CD4-positive, alpha-beta T cell (primary cell): ENCODE measurements around the gene MET. TPM values are rescaled to one million over a fixed set of nuclear protein-coding genes. Genes with fewer than 3 reads are reported as not detected.

Experiments
- ATAC-seq: fragments of 200-7000 bp; cut with Tn5 transposase; one replicate; pipeline ENCODE4 v1.10.0; 2022; ENCODE audit warnings: mild to moderate bottlenecking; ENCODE audit not compliant: poor library complexity
- CTCF ChIA-PET: fragments of 350-600 bp; sonication (Branson Sonifier 250); formaldehyde crosslinking; loops from one replicate; lab custom pipeline; 2021; ENCODE audit warnings: antibody characterized with exemption, inconsistent platforms; lab: Charles Lee
- POLR2A ChIA-PET: fragments of 350-600 bp; sonication (Branson Sonifier 250); formaldehyde crosslinking; loops from one replicate; lab custom pipeline; 2021; ENCODE audit warnings: antibody characterized with exemption, inconsistent platforms; lab: Charles Lee
- DNase-seq, 14 experiments: peaks; one replicate each; pipeline ENCODE4 v3.0.0-alpha.2; 2013 to 2020; ENCODE audit warnings: mixed read lengths in 2 of 14
- H3K27ac ChIP-seq, 2 donors: one replicate each; pipeline versions ENCODE4 v1.5.1 to v1.7.0; 2013; ENCODE audit warnings: low read length in 2 of 2, low read depth in 1 of 2, mild to moderate bottlenecking in 1 of 2
- H3K27me3 ChIP-seq, 2 experiments: 1 replicate in 1 of 2; 2 replicates in 1 of 2; pipeline versions ENCODE4 v1.6.1 to v1.7.0; 2013; ENCODE audit warnings: low read length in 2 of 2, control low read depth in 1 of 2, mild to moderate bottlenecking in 1 of 2, moderate library complexity in 1 of 2; ENCODE audit not compliant: insufficient read depth in 2 of 2, control insufficient read depth in 1 of 2
- H3K36me3 ChIP-seq: one replicate; pipeline ENCODE4 v1.6.1; 2013; ENCODE audit warnings: low read length, control low read depth; ENCODE audit not compliant: insufficient read depth
- H3K4me1 ChIP-seq: one replicate; pipeline ENCODE4 v1.6.1; 2013; ENCODE audit warnings: low read length, control low read depth; ENCODE audit not compliant: insufficient read depth
- H3K4me3 ChIP-seq: one replicate; pipeline ENCODE4 v1.5.1; 2013; ENCODE audit warnings: mild to moderate bottlenecking, low read length, moderate library complexity
- H3K9me3 ChIP-seq, 2 experiments: 1 replicate in 1 of 2; 2 replicates in 1 of 2; pipeline versions ENCODE4 v1.6.1 to v1.7.0; 2013; ENCODE audit warnings: low read length in 2 of 2, mild to moderate bottlenecking in 2 of 2, control low read depth in 1 of 2, moderate library complexity in 1 of 2; ENCODE audit not compliant: control insufficient read depth in 1 of 2, insufficient read depth in 1 of 2
- H3K27ac Mint-ChIP-seq: one replicate; pipeline ENCODE4 v1.8.0; 2020; ENCODE audit warnings: mixed read lengths
- H3K27me3 Mint-ChIP-seq: one replicate; pipeline ENCODE4 v1.8.0; 2021; ENCODE audit warnings: mixed read lengths
- H3K36me3 Mint-ChIP-seq: one replicate; pipeline ENCODE4 v1.8.0; 2021; ENCODE audit warnings: low read depth, mixed read lengths
- H3K4me1 Mint-ChIP-seq: one replicate; pipeline ENCODE4 v1.8.0; 2021; ENCODE audit warnings: low read depth, mixed read lengths
- H3K4me3 Mint-ChIP-seq: one replicate; pipeline ENCODE4 v1.8.0; 2020; ENCODE audit warnings: mild to moderate bottlenecking, mixed read lengths
- H3K9me3 Mint-ChIP-seq: one replicate; pipeline ENCODE4 v1.8.0; 2020; ENCODE audit warnings: mixed read lengths
- intact Hi-C, 2 experiments: fragments of 100-400 bp; cut with DNase I in 1 of 2; cut with micrococcal nuclease in 1 of 2; formaldehyde crosslinking; loops; one replicate each; pipeline versions ENCODE4 v1.15.1 to v1.9.0; 2023 to 2025; cut with DNase I, micrococcal nuclease
- total RNA-seq, 174 experiments: library from RNA in 2 of 174; stranded (reverse) in 2 of 174; gene quantifications; one replicate each; pipeline ENCODE4 v1.2.3 and lab custom pipeline; 2021 to 2026
- TF ChIP-seq, protein P1 (sequence below): fragments of 200-600 bp; IDR thresholded peaks from one replicate; pipeline ENCODE4 v1.8.0; 2022; ENCODE audit warnings: antibody characterized with exemption, mild to moderate bottlenecking

The MET gene
- total RNA-seq, 2 experiments from 2014 or later, result 0.14 TPM; not detected in 1

DNA sequence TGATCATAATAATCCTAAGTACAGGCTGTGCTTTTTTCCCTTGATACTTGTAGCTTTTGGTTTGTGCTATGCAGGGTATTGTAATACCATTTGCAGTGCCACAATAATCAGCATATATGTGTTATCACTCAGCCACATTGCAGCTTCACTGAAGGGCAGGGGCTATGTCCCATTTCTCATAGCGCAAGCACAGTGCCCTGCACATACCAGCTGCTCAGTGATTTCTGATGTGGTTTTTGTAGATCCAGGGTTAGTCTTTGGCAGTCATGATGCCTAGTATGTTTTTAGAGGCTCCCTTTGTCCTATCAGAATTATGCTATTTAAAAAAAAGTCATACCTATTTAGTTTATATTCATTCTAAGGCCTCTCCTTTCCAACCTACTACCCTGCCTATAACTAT, 25.8 kb downstream of the MET start:
- no peak for DNase-seq
- H3K4me3 Mint-ChIP-seq, result no peak overlapping the region
- Histone ChIP-seq H3K4me3 (no peak overlapping the region), H3K36me3 (no peaks in the 10 kb centered on the region), H3K9me3 (no peaks in the 10 kb centered on the region), H3K27me3 (no peaks in the 10 kb centered on the region), H3K4me1 (no peaks in the 10 kb centered on the region), H3K27ac (no peak overlapping the region)
- POLR2A ChIA-PET, result no interaction called here
- H3K27ac Mint-ChIP-seq, result no peak overlapping the region
- no peak for ATAC-seq
- H3K9me3 Mint-ChIP-seq, result no peaks in the 10 kb centered on the region
- no peaks in the 10 kb centered on the region for H3K4me1 Mint-ChIP-seq
- H3K27me3 Mint-ChIP-seq, result peaks cover 25% of the 10 kb centered on the region
- CTCF ChIA-PET, result no interaction called here
- intact Hi-C loops, result no loop called here
- TF ChIP-seq, protein P1, sequence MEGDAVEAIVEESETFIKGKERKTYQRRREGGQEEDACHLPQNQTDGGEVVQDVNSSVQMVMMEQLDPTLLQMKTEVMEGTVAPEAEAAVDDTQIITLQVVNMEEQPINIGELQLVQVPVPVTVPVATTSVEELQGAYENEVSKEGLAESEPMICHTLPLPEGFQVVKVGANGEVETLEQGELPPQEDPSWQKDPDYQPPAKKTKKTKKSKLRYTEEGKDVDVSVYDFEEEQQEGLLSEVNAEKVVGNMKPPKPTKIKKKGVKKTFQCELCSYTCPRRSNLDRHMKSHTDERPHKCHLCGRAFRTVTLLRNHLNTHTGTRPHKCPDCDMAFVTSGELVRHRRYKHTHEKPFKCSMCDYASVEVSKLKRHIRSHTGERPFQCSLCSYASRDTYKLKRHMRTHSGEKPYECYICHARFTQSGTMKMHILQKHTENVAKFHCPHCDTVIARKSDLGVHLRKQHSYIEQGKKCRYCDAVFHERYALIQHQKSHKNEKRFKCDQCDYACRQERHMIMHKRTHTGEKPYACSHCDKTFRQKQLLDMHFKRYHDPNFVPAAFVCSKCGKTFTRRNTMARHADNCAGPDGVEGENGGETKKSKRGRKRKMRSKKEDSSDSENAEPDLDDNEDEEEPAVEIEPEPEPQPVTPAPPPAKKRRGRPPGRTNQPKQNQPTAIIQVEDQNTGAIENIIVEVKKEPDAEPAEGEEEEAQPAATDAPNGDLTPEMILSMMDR, result no peak
- H3K36me3 Mint-ChIP-seq, result no peaks in the 10 kb centered on the region

- Histone ChIP-seq H3K4me1 (no peaks in the 10 kb centered on the region), H3K27ac (no peak overlapping the region), H3K4me3 (no peak overlapping the region), H3K9me3 (no peaks in the 10 kb centered on the region), H3K36me3 (no peaks in the 10 kb centered on the region), H3K27me3 (no peaks in the 10 kb centered on the region)
- Mint-ChIP-seq H3K4me1 (no peaks in the 10 kb centered on the region), H3K27ac (no peak overlapping the region), H3K4me3 (no peak overlapping the region), H3K36me3 (no peaks in the 10 kb centered on the region), H3K27me3 (peaks cover 28% of the 10 kb centered on the region), H3K9me3 (no peaks in the 10 kb centered on the region)
- ChIA-PET POLR2A (no interaction called here), CTCF (no interaction called here)
- intact Hi-C loops, result no loop called here
- DNase-seq, result no peak
- no peak for ATAC-seq
- TF ChIP-seq, protein P1, result no peak
Measured at GRCh38 chr7:116698396-116698795, 26.4 kb downstream of the MET start.

- no peak overlapping the region for H3K27ac ChIP-seq
- no peak overlapping the region for H3K4me3 ChIP-seq
- TF ChIP-seq, protein P1, result no peak
- H3K27me3 ChIP-seq, result no peaks in the 10 kb centered on the region
- Mint-ChIP-seq H3K27ac (no peak overlapping the region), H3K27me3 (peaks cover 25% of the 10 kb centered on the region), H3K4me3 (no peak overlapping the region), H3K36me3 (no peaks in the 10 kb centered on the region), H3K4me1 (no peaks in the 10 kb centered on the region), H3K9me3 (no peaks in the 10 kb centered on the region)
- ATAC-seq, result no peak
- no peak for DNase-seq
- ChIA-PET POLR2A (no interaction called here), CTCF (no interaction called here)
- intact Hi-C loops, result no loop called here
- H3K4me1 ChIP-seq, result no peaks in the 10 kb centered on the region
- H3K36me3 ChIP-seq, result no peaks in the 10 kb centered on the region
- H3K9me3 ChIP-seq, result no peaks in the 10 kb centered on the region
Measured at GRCh38 chr7:116698930-116699721, 27.1 kb downstream of the MET start.
